HG02759 (cell line): ENCODE results near the gene AUTS2.

Source experiments
- ATAC-seq: cut with Tn5 transposase; IDR thresholded peaks from one replicate; pipeline ENCODE4 v1.9.1; 2021; ENCODE audit warnings: mild to moderate bottlenecking, moderate library complexity; ENCODE audit not compliant: unreplicated experiment

The AUTS2 gene

GRCh38 chr7:69654849-69655707, 56.8 kb downstream of the AUTS2 start:
- ATAC-seq: no peak

- ATAC-seq: no peak
Observed at GRCh38 chr7:69656077-69656476, 57.8 kb downstream of the AUTS2 start.

- no peak for ATAC-seq
Observed at GRCh38 chr7:69656890-69657289, 58.6 kb downstream of the AUTS2 start.

- no peak for ATAC-seq
Observed at GRCh38 chr7:69657331-69657730, 59.1 kb downstream of the AUTS2 start.

GRCh38 chr7:69657985-69658384, 59.7 kb downstream of the AUTS2 start:
- no peak for ATAC-seq

- ATAC-seq: no peak
Observed at GRCh38 chr7:69659983-69660382, 61.7 kb downstream of the AUTS2 start.

- peak; percentile 43 for ATAC-seq
Observed at GRCh38 chr7:69661342-69661741, 63.1 kb downstream of the AUTS2 start.

- ATAC-seq: peak; percentile 72
Observed at GRCh38 chr7:69663911-69664832, 65.9 kb downstream of the AUTS2 start.

- no peak for ATAC-seq
Observed at GRCh38 chr7:69665369-69665768, 67.1 kb downstream of the AUTS2 start.

GRCh38 chr7:69668339-69668870, 70.1 kb downstream of the AUTS2 start:
- ATAC-seq: no peak

GRCh38 chr7:69670701-69671100, 72.4 kb downstream of the AUTS2 start:
- no peak for ATAC-seq

- ATAC-seq: no peak
Observed at GRCh38 chr7:69673074-69673473, 74.8 kb downstream of the AUTS2 start.

- peak; percentile 90 for ATAC-seq
Observed at GRCh38 chr7:69674701-69675182, 76.5 kb downstream of the AUTS2 start.

- no peak for ATAC-seq
Observed at GRCh38 chr7:69676247-69676646, 78.0 kb downstream of the AUTS2 start.

- peak; percentile 28 for ATAC-seq
Observed at GRCh38 chr7:69677054-69677852, 79.0 kb downstream of the AUTS2 start.

- no peak for ATAC-seq
Observed at GRCh38 chr7:69677881-69678493, 79.7 kb downstream of the AUTS2 start.

- ATAC-seq: no peak
Observed at GRCh38 chr7:69678494-69679187, 80.4 kb downstream of the AUTS2 start.

- ATAC-seq: no peak
Observed at GRCh38 chr7:69681181-69681580, 82.9 kb downstream of the AUTS2 start.

GRCh38 chr7:69682518-69682917, 84.2 kb downstream of the AUTS2 start:
- peak; percentile 21 for ATAC-seq
